ENCODE data around the gene NPIPA5.
"Not testable (repeated sequence)": the region's sequence is repeated elsewhere in the genome, so short reads cannot be mapped to it uniquely, and the experiment has no call there.

Gene NPIPA5

GRCh38 chr16:15338986-15339385 lies 39.1 kb downstream of the NPIPA5 start:
- CTCF ChIA-PET; POLR2A ChIA-PET (ENCODE audit: low non-redundant PET); DNase-seq (ENCODE audit: low spot score): not testable (repeated sequence)

GRCh38 chr16:15337974-15338605 lies 40.0 kb downstream of the NPIPA5 start:
- POLR2A ChIA-PET (ENCODE audit: low non-redundant PET): not testable (repeated sequence)

More at GRCh38 chr16:15338986-15339385, 39.1 kb downstream of the NPIPA5 start:
- H3K27ac ChIP-seq: not testable (repeated sequence)

GRCh38 chr16:15335609-15336008 lies 42.5 kb downstream of the NPIPA5 start:
- POLR2A ChIA-PET (ENCODE audit: low non-redundant PET); H3K27ac ChIP-seq; CTCF ChIA-PET; DNase-seq (ENCODE audit: low spot score): not testable (repeated sequence)

More at GRCh38 chr16:15337974-15338605, 40.0 kb downstream of the NPIPA5 start:
- H3K27ac ChIP-seq; CTCF ChIA-PET; DNase-seq (ENCODE audit: low spot score): not testable (repeated sequence)

GRCh38 chr16:15333969-15334368 lies 44.1 kb downstream of the NPIPA5 start:
- DNase-seq (ENCODE audit: low spot score); POLR2A ChIA-PET (ENCODE audit: low non-redundant PET); H3K27ac ChIP-seq; CTCF ChIA-PET: not testable (repeated sequence)

GRCh38 chr16:15330978-15331377 lies 47.1 kb downstream of the NPIPA5 start:
- DNase-seq (ENCODE audit: low spot score); H3K27ac ChIP-seq; POLR2A ChIA-PET (ENCODE audit: low non-redundant PET); CTCF ChIA-PET: not testable (repeated sequence)

DNA sequence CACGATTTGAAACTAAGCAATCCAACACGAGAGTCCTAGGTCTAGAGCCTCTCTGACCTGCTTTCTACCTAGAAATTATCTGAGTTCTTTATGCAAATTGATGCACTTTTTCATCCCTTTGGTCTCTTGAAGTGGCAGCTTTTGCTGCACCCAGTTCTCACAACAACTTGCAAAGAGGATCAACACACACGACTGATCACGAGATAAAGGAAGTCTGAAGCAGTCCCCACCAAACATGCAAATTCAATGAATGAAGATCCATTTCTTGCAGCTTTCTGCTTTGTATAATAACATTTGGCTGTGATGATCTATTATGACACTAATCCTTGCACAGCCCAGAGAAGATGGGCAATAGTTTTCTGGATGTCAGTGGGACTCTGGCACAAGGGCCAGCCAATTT lies 53.1 kb downstream of the NPIPA5 start:
- CTCF ChIA-PET; DNase-seq (ENCODE audit: low spot score); POLR2A ChIA-PET (ENCODE audit: low non-redundant PET); H3K27ac ChIP-seq: not testable (repeated sequence)

DNA sequence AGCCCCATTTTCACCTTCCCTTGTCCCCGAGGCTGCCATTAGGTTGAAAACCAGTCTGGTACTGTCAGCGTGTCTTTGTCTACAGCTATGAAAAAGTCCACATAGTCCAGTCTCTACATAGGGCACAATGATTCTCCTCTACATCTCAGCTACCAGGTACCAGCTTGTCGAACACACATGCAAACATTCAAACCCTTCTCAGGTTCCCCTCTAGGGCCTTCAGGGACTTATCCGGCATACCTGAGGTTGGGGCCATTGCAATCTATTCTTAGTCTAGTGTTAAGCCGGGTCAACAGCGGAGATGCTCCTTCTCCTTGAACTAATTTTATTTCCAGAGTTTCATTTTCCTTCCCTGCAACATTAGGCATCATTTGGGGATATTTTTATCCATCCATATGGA lies 54.7 kb downstream of the NPIPA5 start:
- DNase-seq (ENCODE audit: low spot score); H3K27ac ChIP-seq; CTCF ChIA-PET; POLR2A ChIA-PET (ENCODE audit: low non-redundant PET): not testable (repeated sequence)

- POLR2A ChIA-PET (ENCODE audit: low non-redundant PET); DNase-seq (ENCODE audit: low spot score); CTCF ChIA-PET; H3K27ac ChIP-seq: not testable (repeated sequence)
These were observed 56.9 kb downstream of the NPIPA5 start for GRCh38 chr16:15321221-15321620.

- H3K27ac ChIP-seq; POLR2A ChIA-PET (ENCODE audit: low non-redundant PET); CTCF ChIA-PET; DNase-seq (ENCODE audit: low spot score): not testable (repeated sequence)
These were observed 63.5 kb downstream of the NPIPA5 start for GRCh38 chr16:15314562-15314961.
